Measurements from ENCODE around the gene HNRNPAB. TPM values are rescaled to one million over a fixed set of nuclear protein-coding genes. Genes with fewer than 3 reads are reported as not detected.
"Not testable (repeated sequence)": the region's sequence is repeated elsewhere in the genome, so short reads cannot be mapped to it uniquely, and the experiment has no call there.

The HNRNPAB gene
- total RNA-seq, 1 donor from 2014 or later, result 466 TPM

DNA sequence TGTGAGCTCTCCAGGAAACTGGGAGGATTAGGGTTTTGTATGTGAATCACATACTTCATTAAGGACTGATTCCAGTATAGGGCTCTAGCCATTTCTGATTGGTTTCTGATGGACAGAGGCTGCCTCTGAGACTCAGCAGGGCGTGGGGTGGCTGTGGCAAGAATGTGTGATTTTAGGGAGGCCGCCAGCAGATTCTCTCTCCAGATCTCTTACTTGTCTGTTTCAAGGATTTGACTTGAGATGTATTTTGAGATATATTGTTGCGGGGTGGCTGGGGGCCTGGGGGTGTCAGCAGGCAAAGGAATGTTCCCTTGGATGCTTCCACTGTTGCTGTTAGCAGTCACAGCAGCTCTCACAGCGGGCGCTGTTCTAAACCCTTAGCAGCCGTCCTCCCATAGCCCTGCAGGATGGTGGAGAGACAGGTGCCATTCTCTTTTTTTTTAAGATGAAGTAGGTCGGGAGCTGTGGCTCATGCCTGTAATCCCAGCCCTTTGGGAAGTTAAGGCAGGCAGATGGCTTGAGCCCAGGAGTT is 8.0 kb upstream of the HNRNPAB start:
- TF ChIP-seq, protein P1, sequence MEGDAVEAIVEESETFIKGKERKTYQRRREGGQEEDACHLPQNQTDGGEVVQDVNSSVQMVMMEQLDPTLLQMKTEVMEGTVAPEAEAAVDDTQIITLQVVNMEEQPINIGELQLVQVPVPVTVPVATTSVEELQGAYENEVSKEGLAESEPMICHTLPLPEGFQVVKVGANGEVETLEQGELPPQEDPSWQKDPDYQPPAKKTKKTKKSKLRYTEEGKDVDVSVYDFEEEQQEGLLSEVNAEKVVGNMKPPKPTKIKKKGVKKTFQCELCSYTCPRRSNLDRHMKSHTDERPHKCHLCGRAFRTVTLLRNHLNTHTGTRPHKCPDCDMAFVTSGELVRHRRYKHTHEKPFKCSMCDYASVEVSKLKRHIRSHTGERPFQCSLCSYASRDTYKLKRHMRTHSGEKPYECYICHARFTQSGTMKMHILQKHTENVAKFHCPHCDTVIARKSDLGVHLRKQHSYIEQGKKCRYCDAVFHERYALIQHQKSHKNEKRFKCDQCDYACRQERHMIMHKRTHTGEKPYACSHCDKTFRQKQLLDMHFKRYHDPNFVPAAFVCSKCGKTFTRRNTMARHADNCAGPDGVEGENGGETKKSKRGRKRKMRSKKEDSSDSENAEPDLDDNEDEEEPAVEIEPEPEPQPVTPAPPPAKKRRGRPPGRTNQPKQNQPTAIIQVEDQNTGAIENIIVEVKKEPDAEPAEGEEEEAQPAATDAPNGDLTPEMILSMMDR (conservative IDR thresholded peaks at IDR 0.05), result no peak
- H3K4me3 Mint-ChIP-seq, result no peak overlapping the region
- H3K27ac Mint-ChIP-seq (ENCODE audit: unreplicated experiment), result no peak overlapping the region
- no peak for DNase-seq (ENCODE audit: low read depth, low spot score)
- peaks cover 7% of the 10 kb centered on the region for H3K27me3 Mint-ChIP-seq (ENCODE audit: low read depth)
- H3K4me1 Mint-ChIP-seq, result no peaks in the 10 kb centered on the region
- no peaks in the 10 kb centered on the region for H3K36me3 Mint-ChIP-seq (ENCODE audit: low read depth)
- peaks cover 2% of the 10 kb centered on the region for H3K9me3 Mint-ChIP-seq

DNA sequence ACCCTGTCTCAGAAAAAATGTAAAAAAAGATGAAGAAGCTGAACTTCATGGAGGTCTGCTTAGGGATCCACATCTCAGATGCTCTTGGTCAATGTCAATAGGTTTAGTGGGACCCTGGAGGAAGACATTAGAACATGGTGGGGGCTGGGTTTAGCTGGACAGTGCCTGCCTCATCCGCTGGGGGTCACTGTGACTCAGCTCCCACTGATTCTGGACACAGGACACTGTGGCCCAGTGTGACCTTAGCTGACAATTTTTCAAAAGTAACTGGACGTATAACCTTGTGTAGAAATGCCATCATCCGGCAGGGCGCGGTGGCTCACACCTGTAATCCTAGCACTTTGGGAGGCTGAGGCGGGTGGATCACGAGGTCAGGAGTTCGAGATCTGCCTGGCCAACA is 7.3 kb upstream of the HNRNPAB start:
- no peaks in the 10 kb centered on the region for H3K4me1 Mint-ChIP-seq
- H3K36me3 Mint-ChIP-seq (ENCODE audit: low read depth), result no peaks in the 10 kb centered on the region
- H3K27me3 Mint-ChIP-seq (ENCODE audit: low read depth), result peaks cover 7% of the 10 kb centered on the region
- TF ChIP-seq, protein P1 (conservative IDR thresholded peaks at IDR 0.05), result peak; percentile 53
- H3K4me3 Mint-ChIP-seq, result no peak overlapping the region
- H3K27ac Mint-ChIP-seq (ENCODE audit: unreplicated experiment), result no peak overlapping the region
- peaks cover 2% of the 10 kb centered on the region for H3K9me3 Mint-ChIP-seq
- DNase-seq (ENCODE audit: low read depth, low spot score), result no peak

DNA sequence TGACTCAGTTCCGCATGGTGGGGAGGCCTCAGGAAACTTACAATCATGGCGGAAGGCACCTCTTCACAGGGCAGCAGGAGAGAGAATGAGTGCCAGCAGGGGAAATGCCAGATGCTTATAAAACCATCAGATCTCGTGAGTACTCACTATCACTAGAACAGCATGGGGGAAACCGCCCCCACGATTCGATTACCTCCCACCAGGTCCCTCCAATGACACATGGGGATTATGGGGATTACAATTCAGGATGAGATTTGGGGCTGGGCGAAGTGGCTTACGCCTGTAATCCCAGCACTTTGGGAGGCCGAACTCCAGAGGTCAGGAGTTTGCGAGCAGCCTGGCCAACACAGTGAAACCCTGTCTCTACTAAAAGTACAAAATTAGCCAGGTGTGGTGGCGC is 6.2 kb upstream of the HNRNPAB start:
- not testable (repeated sequence) for H3K9me3 Mint-ChIP-seq; DNase-seq (ENCODE audit: low read depth, low spot score)

DNA sequence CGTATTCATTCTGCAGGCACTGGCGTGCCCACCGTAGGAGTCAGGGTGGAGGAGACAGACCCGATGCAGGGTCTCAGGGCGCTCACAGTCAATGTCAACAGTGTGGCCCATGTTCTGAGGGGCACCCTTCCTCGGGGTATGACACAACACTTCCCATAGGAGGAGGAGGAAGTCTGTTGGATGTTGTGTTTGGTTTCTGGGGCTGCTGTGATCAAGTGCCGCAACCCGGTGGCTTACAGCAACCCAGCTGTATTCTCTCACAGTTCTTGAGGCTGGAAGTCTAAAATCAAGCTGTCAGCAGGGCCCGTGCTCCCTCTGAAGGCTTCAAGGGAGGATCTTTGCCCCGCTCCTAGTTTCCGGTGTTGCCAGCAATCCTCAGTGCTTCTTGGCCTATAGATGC is 5.6 kb upstream of the HNRNPAB start:
- Mint-ChIP-seq H3K27me3 (ENCODE audit: low read depth) (peaks cover 2% of the 10 kb centered on the region), H3K4me3 (no peak overlapping the region), H3K36me3 (ENCODE audit: low read depth) (no peaks in the 10 kb centered on the region), H3K4me1 (no peaks in the 10 kb centered on the region), H3K9me3 (no peaks in the 10 kb centered on the region), H3K27ac (ENCODE audit: unreplicated experiment) (no peak overlapping the region)
- TF ChIP-seq, protein P1 (conservative IDR thresholded peaks at IDR 0.05), result no peak
- DNase-seq (ENCODE audit: low read depth, low spot score), result no peak

More for the DNA sequence above, 6.2 kb upstream of the HNRNPAB start:
- not testable (repeated sequence) for H3K36me3 Mint-ChIP-seq (ENCODE audit: low read depth); H3K27me3 Mint-ChIP-seq (ENCODE audit: low read depth); H3K27ac Mint-ChIP-seq (ENCODE audit: unreplicated experiment); H3K4me1 Mint-ChIP-seq
- H3K4me3 Mint-ChIP-seq, result peak overlapping the region; percentile 21

DNA sequence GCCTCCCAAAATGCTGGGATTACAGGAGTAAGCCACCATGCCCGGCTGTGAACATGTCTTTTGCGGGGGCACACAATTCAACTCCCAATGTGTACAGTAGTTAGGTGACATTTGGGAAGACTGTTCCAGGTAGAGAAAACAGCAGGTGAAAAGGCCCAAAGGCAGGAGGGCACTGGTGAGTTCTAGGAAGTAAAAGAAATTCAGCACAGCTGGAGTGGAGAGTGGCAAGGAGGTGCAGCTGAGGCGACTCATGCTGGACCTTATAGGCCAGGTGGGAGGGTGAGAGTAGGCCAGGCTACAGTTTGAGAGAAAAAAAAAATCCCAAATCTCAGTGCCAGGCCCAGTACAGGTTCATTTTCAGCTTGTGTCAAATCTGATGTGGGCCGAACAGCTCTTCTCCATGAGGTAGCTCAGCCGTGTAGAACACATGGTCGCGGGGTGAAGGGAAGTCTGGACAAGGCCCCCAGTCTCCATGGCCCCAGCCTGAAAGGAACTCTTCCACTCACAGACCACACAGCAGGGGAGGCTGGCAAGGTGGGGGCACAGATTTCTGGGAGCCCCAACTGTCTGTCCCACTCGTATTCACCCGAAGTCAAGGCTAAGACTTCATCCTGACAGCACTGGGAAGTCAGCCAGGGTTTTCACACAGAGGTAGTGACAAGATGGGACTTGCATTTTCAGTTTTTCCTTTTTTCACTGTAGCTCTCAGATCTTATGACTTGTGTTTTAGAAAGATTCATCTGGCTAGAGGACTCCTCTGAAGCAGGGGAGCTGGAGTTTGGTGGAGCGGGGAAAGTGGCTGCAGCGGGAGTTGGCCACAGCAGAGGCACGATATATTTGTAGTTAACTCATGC is 4.5 kb upstream of the HNRNPAB start:
- peak overlapping the region; percentile 17 for H3K4me3 Mint-ChIP-seq
- no peaks in the 10 kb centered on the region for H3K9me3 Mint-ChIP-seq
- peaks cover 5% of the 10 kb centered on the region for H3K27me3 Mint-ChIP-seq (ENCODE audit: low read depth)
- no peak overlapping the region for H3K27ac Mint-ChIP-seq (ENCODE audit: unreplicated experiment)
- H3K4me1 Mint-ChIP-seq, result peaks cover 4% of the 10 kb centered on the region
- peaks cover 3% of the 10 kb centered on the region for H3K36me3 Mint-ChIP-seq (ENCODE audit: low read depth)
- DNase-seq (ENCODE audit: low read depth, low spot score), result no peak
- TF ChIP-seq, protein P1 (conservative IDR thresholded peaks at IDR 0.05), result no peak

Measured in neural crest cell (in vitro differentiated cells).